Tibial nerve (tissue), 4 donors: ENCODE measurements around the gene RAB23. TPM values are rescaled to one million over a fixed set of nuclear protein-coding genes. Genes with fewer than 3 reads are reported as not detected.

Experiments
- DNase-seq, 2 donors: peaks; one replicate each; pipeline ENCODE4 v3.0.0-alpha.2; 2019; ENCODE audit warnings: low spot score in 2 of 2
- H3K27ac ChIP-seq, 4 donors: fragments of 200-600 bp; sonication (generic) in 3 of 4; one replicate each; pipeline ENCODE4 v1.5.1; 2017 to 2019; ENCODE audit warnings: mild to moderate bottlenecking in 1 of 4
- H3K27me3 ChIP-seq, 2 donors: fragments of 200-600 bp; sonication (generic) in 1 of 2; one replicate each; pipeline versions ENCODE4 v1.5.1 to v1.6.0; 2017 to 2019
- H3K36me3 ChIP-seq, 3 donors: fragments of 200-600 bp; sonication (generic); one replicate each; pipeline ENCODE4 v1.5.1; 2018 to 2019
- H3K4me1 ChIP-seq, 4 donors: fragments of 200-600 bp; sonication (generic) in 3 of 4; one replicate each; pipeline ENCODE4 v1.5.1; 2017 to 2019
- H3K4me3 ChIP-seq, 4 donors: fragments of 200-600 bp; sonication (generic) in 3 of 4; one replicate each; pipeline ENCODE4 v1.5.1; 2017 to 2019; ENCODE audit warnings: mild to moderate bottlenecking in 1 of 4, moderate library complexity in 1 of 4
- H3K9me3 ChIP-seq, 4 donors: fragments of 200-600 bp; sonication (generic) in 3 of 4; one replicate each; pipeline ENCODE4 v1.5.1; 2017 to 2019
- EP300 ChIP-seq, 2 donors: sonication (generic); formaldehyde crosslinking; IDR thresholded peaks; one replicate each; pipeline ENCODE4 v1.6.1; 2017; ENCODE audit warnings: antibody characterized with exemption in 2 of 2, mild to moderate bottlenecking in 1 of 2
- POLR2A ChIP-seq, 2 donors: fragments of 450-650 bp; IDR thresholded peaks; one replicate each; pipeline ENCODE4 v1.6.1; 2017; ENCODE audit warnings: antibody characterized with exemption in 2 of 2, mild to moderate bottlenecking in 2 of 2, moderate library complexity in 2 of 2
- WGBS, 2 donors: methylation state at CpG; one replicate each; pipeline ENCODE4 v1.1.5; 2018; 5-methylcytosine and 5-hydroxymethylcytosine counted together
- total RNA-seq, 4 donors: library from RNA; depleted of rRNA; stranded (reverse); fragments of >200 nt; gene quantifications; one replicate each; pipeline ENCODE4 v1.1.0, GENCODE V29; 2016
- TF ChIP-seq, protein P1 (sequence below), 5 experiments: fragments of 200-600 bp in 3 of 5; fragments of 450-650 bp in 2 of 5; sonication (generic) in 3 of 5; IDR thresholded peaks; one replicate each; pipeline ENCODE4 v1.5.1; 2016 to 2019; ENCODE audit warnings: antibody characterized with exemption in 5 of 5, mild to moderate bottlenecking in 3 of 5, moderate library complexity in 2 of 5

RAB23 gene
- total RNA-seq: 10 to 100 TPM; 17.1 to 26.8 (median 20.1) TPM

DNA sequence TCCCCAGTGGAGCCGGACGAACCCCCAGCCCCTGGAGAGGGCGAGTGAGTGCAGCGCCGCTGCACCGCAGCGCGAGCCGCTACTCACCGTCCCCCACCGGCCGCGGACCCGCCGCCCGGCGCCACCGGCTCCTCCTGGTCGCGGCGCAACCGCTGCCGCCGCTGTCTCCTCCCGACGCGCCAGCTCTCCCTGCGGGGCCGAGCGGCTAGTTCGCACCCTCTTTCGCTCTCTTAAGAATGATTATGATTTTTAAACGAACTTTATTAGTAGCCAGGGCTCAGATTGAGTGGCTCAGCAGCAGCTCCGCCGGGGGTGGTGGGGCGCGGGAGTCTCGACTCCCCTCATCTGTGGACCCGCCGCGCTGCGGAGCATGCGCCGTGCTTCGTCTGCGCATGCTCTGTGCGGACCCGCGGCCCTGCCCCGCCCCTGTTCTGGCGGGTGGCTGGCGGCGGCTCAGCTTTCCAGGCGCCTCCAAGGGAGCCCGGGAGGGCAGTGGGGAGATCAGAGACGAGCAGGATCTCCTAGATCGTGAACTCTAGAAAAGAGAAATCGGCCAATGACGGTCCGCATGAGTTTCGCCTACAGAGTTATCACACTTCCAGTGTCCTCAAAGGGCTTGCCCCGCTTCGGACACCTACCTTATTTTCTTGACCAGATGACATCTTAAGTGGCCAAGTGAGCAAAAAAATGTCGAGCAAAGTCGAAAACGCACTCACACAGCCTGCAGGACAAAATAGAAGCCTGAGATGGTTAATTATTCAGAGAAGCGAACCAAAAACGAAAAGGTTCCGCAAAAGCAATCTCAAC, at the start of gene RAB23:
RAB23 (minus strand) TSS at position 372 of the 807 bp plus-strand sequence. CDS start 11,927 bp downstream, outside the sequence.
- Histone ChIP-seq H3K9me3 (no peaks in the 10 kb centered on the region), H3K4me3 (peak within 1 kb of the TSS; percentile 80 to 99 (median 90)), H3K27me3 (no peaks in the 10 kb centered on the region), H3K36me3 (no peaks in the 10 kb centered on the region), H3K4me1 (peaks cover 0 to 13% (median 1%) of the 10 kb centered on the region in 4 donors), H3K27ac (peak within 1 kb of the TSS; percentile 81 to 94 (median 86))
- WGBS, 2 donors: 0% methylated on average over 50 to 55 of the region's 69 CpGs
- peak; percentile 32 to 93 for TF ChIP-seq EP300 (IDR thresholded peaks at IDR 0.05)
- peak; percentile 63 to 88 for TF ChIP-seq POLR2A (IDR thresholded peaks at IDR 0.05)
- TF ChIP-seq, protein P1, sequence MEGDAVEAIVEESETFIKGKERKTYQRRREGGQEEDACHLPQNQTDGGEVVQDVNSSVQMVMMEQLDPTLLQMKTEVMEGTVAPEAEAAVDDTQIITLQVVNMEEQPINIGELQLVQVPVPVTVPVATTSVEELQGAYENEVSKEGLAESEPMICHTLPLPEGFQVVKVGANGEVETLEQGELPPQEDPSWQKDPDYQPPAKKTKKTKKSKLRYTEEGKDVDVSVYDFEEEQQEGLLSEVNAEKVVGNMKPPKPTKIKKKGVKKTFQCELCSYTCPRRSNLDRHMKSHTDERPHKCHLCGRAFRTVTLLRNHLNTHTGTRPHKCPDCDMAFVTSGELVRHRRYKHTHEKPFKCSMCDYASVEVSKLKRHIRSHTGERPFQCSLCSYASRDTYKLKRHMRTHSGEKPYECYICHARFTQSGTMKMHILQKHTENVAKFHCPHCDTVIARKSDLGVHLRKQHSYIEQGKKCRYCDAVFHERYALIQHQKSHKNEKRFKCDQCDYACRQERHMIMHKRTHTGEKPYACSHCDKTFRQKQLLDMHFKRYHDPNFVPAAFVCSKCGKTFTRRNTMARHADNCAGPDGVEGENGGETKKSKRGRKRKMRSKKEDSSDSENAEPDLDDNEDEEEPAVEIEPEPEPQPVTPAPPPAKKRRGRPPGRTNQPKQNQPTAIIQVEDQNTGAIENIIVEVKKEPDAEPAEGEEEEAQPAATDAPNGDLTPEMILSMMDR (IDR thresholded peaks at IDR 0.05): peak in 2 of 5 experiments; percentile 6 to 38
- DNase-seq: peak; percentile 72 to 75

DNA sequence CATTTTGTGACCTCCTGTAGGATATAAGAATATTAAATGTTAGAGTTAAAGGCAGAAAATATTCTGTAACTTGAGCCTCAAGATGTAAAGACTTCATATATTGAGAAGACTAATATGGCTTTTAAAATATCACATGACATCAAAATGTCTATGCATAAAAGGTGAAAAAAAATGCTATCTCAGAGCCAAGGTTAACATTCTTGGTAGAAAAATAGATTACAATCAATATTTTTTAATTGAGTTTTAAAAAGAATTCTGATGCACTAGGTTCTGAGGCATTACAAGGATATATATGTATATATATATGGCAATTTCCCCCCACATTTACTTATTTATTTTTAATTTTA, 46.2 kb upstream of the RAB23 start:
- no peak for DNase-seq
- Histone ChIP-seq H3K9me3 (no peaks in the 10 kb centered on the region), H3K36me3 (no peaks in the 10 kb centered on the region), H3K4me3 (no peak overlapping the region), H3K4me1 (peaks cover 0 to 19% (median 0%) of the 10 kb centered on the region in 4 donors), H3K27me3 (no peaks in the 10 kb centered on the region), H3K27ac (no peak overlapping the region)
- TF ChIP-seq, protein P1 (IDR thresholded peaks at IDR 0.05): peak in 1 of 5 experiments; percentile 35
- no peak for TF ChIP-seq EP300 (IDR thresholded peaks at IDR 0.05)

DNA sequence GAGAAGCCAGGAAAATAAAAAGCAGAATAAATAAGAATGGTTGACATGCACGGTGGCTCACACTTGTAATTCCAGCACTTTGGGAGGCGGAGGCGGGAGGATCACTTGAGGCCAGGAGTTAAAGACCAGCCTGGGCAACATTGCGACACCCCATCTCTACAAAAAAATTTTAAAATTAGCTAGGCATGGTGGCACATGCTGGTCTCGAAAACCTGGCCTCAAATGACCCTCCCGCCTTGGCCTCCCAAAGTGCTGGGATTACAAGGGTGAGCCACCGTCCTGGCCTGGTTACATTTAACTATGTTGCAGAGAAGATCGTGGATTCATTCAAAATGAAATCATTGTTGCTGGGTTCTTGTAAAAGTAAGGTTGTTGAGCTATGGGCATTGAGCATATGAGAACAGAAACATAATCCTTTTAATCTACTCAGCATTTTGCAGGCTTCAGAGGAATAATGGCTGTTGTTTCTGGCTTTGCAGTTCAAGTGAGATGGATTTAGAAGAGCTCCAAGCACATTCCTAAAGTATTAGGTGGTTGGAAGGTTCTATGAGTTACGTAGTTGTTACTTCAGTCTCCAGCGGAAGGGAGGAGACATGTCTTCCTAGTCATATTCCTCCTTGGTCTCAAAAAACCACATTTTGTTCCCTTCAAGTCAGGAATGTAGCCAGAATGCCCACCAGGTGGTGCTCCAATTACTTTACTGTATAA, 45.6 kb upstream of the RAB23 start:
- Histone ChIP-seq H3K9me3 (no peaks in the 10 kb centered on the region), H3K4me1 (peaks cover 0 to 25% (median under 1%) of the 10 kb centered on the region in 4 donors), H3K4me3 (no peak overlapping the region), H3K27ac (peak overlapping the region in 1 of 4 donors; percentile 22), H3K27me3 (no peaks in the 10 kb centered on the region), H3K36me3 (no peaks in the 10 kb centered on the region)
- TF ChIP-seq EP300 (IDR thresholded peaks at IDR 0.05) (peak in 1 of 2 donors; percentile 40), POLR2A (IDR thresholded peaks at IDR 0.05) (no peak)
- TF ChIP-seq, protein P1 (IDR thresholded peaks at IDR 0.05): peak in 4 of 5 experiments; percentile 33 to 64 (median 38)
- 78 to 81% methylated on average over 10 of the region's 10 CpGs for WGBS, 2 donors
- peak; percentile 34 to 66 for DNase-seq

DNA sequence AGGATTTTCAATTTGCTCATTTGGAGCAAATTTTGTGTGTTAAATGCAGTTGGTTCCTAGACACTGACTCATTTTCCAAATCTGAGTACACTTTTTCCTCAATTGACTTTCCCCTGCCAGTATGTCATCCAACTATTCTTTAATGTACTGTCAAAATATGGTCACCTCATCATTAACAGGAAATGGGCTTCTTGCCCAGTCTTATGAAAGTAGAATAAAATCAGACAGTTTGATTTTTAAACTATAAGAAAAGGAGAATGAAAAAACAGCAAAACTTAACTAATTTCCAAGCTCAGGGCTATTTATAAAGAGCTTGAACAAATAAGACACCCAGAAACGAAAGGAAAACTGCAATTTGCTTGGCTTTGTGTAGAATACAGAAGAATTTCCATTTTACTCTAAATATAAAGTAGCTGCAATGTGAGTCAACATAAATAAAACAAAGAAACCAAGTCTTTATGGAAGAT, 43.7 kb upstream of the RAB23 start:
- no peak for DNase-seq
- H3K4me3 ChIP-seq: no peak overlapping the region
- 9 to 13% methylated on average over 1 of the region's 1 CpG for WGBS, 2 donors
- H3K4me1 ChIP-seq: peaks cover 0 to 29% (median 4%) of the 10 kb centered on the region in 4 donors
- peak overlapping the region in 2 of 4 donors; percentile 21 to 47 for H3K27ac ChIP-seq
- H3K27me3 ChIP-seq: no peaks in the 10 kb centered on the region
- no peaks in the 10 kb centered on the region for H3K36me3 ChIP-seq
- H3K9me3 ChIP-seq: no peaks in the 10 kb centered on the region
- TF ChIP-seq POLR2A (IDR thresholded peaks at IDR 0.05) (no peak), EP300 (IDR thresholded peaks at IDR 0.05) (no peak)
- TF ChIP-seq, protein P1 (IDR thresholded peaks at IDR 0.05): no peak
